SK-N-SH (cell line): Measurements from ENCODE around the gene ZNF407. TPM values are rescaled to one million over a fixed set of nuclear protein-coding genes. Genes with fewer than 3 reads are reported as not detected.

Experiments used
- CTCF ChIA-PET: fragments of 300-600, 350-600 bp; formaldehyde crosslinking; extraction: SDS; loops from one replicate; lab custom pipeline; 2021; lab: Yijun Ruan, JAX
- POLR2A ChIA-PET: fragments of 350-600 bp; sonication (Branson Sonifier 250); formaldehyde crosslinking; extraction: SDS; loops from one replicate; lab custom pipeline; 2020; ENCODE audit warnings: antibody characterized with exemption, inconsistent platforms; lab: Yijun Ruan, JAX
- DNase-seq: peaks from one replicate; pipeline ENCODE4 v3.0.0; 2012
- H2AFZ ChIP-seq: fragments of 200-600 bp; sonication (generic); 2 replicates; pipeline ENCODE4 v1.8.1; 2016; ENCODE audit warnings: antibody characterized with exemption, mild to moderate bottlenecking, low read depth
- H3F3A ChIP-seq: fragments of 200-600 bp; sonication (generic); replicated peaks from 2 replicates; pipeline ENCODE3; 2016; ENCODE audit warnings: antibody characterized with exemption, mild to moderate bottlenecking; ENCODE audit not compliant: insufficient read depth
- H3K27ac ChIP-seq, 2 experiments: fragments of 200-500 bp in 1 of 2; fragments of 200-600 bp in 1 of 2; sonication (Bioruptor generic) in 1 of 2; sonication (generic), shearing (Covaris generic) in 1 of 2; 2 replicates each; pipeline versions ENCODE4 v1.5.1 to v1.6.1; 2014 to 2016; ENCODE audit warnings: low read depth in 2 of 2, inconsistent platforms in 1 of 2, low read length in 1 of 2, mild to moderate bottlenecking in 1 of 2, mixed read lengths in 1 of 2
- H3K27me3 ChIP-seq: fragments of 200-600 bp; sonication (generic), shearing (Covaris generic); 2 replicates; pipeline ENCODE4 v1.6.1; 2016; ENCODE audit warnings: mixed run types; ENCODE audit not compliant: insufficient read depth
- H3K36me3 ChIP-seq, 2 experiments: fragments of 200-500 bp in 1 of 2; fragments of 200-600 bp in 1 of 2; sonication (Bioruptor generic) in 1 of 2; sonication (generic) in 1 of 2; replicated peaks in 1 of 2; 2 replicates each; pipeline versions ENCODE3 to v1.5.1; 2014 to 2016; ENCODE audit warnings: low read length in 1 of 2, mild to moderate bottlenecking in 1 of 2; ENCODE audit not compliant: insufficient read depth in 2 of 2, control insufficient read depth in 1 of 2
- H3K4me1 ChIP-seq, 2 experiments: fragments of 200-500 bp in 1 of 2; fragments of 200-600 bp in 1 of 2; sonication (Bioruptor generic) in 1 of 2; sonication (generic), shearing (Covaris generic) in 1 of 2; 2 replicates each; pipeline versions ENCODE4 v1.5.1 to v1.6.1; 2014 to 2016; ENCODE audit warnings: low read depth in 1 of 2, low read length in 1 of 2, mixed run types in 1 of 2; ENCODE audit not compliant: insufficient read depth in 2 of 2, control insufficient read depth in 1 of 2
- H3K4me2 ChIP-seq: fragments of 200-600 bp; sonication (generic), shearing (Covaris generic); 2 replicates; pipeline ENCODE4 v1.6.1; 2017; ENCODE audit warnings: mixed run types
- H3K4me3 ChIP-seq, 2 experiments: fragments of 200-500 bp in 1 of 2; fragments of 200-600 bp in 1 of 2; sonication (Bioruptor generic) in 1 of 2; sonication (generic), shearing (Covaris generic) in 1 of 2; 2 replicates each; pipeline versions ENCODE4 v1.5.1 to v1.8.1; 2014 to 2016; ENCODE audit warnings: low read depth in 2 of 2, inconsistent platforms in 1 of 2, low read length in 1 of 2, mild to moderate bottlenecking in 1 of 2, mixed read lengths in 1 of 2, moderate library complexity in 1 of 2
- H3K79me2 ChIP-seq: fragments of 200-600 bp; sonication (generic); 2 replicates; pipeline ENCODE4 v1.8.1; 2017; ENCODE audit warnings: mild to moderate bottlenecking; ENCODE audit not compliant: insufficient read depth
- H3K9ac ChIP-seq: fragments of 200-600 bp; sonication (generic); 2 replicates; pipeline ENCODE4 v1.6.1; 2017; ENCODE audit warnings: mixed run types
- H3K9me2 ChIP-seq: fragments of 200-600 bp; sonication (generic); 2 replicates; pipeline ENCODE4 v1.6.1; 2017; ENCODE audit warnings: mixed run types
- H3K9me3 ChIP-seq: fragments of 200-600 bp; sonication (generic); 2 replicates; pipeline ENCODE4 v1.6.1; 2017; ENCODE audit warnings: mixed run types, mild to moderate bottlenecking, moderate library complexity
- H4K20me1 ChIP-seq: fragments of 200-600 bp; sonication (generic); 2 replicates; pipeline ENCODE4 v1.6.1; 2017; ENCODE audit warnings: mild to moderate bottlenecking, mixed run types; ENCODE audit not compliant: insufficient read depth
- CTCF ChIP-seq: fragments of 200-600 bp; sonication (generic); IDR thresholded peaks from 2 replicates; pipeline ENCODE4 v1.6.1; 2017; ENCODE audit warnings: antibody characterized with exemption, mild to moderate bottlenecking, moderate library complexity
- EP300 ChIP-seq, 2 experiments: IDR thresholded peaks; 2 replicates each; pipeline versions ENCODE4 v1.4.0 to v1.6.1; 2012; ENCODE audit warnings: borderline replicate concordance in 1 of 2, low read depth in 1 of 2, low read length in 1 of 2
- FOXJ3 ChIP-seq: sonication (generic); formaldehyde crosslinking; IDR thresholded peaks from 2 replicates; pipeline ENCODE4 v1.5.1; 2020; ENCODE audit warnings: mild to moderate bottlenecking, missing genetic modification reagents
- GABPA ChIP-seq: IDR thresholded peaks from 2 replicates; pipeline ENCODE4 v1.4.0; 2012; ENCODE audit warnings: low read depth, mild to moderate bottlenecking
- MAX ChIP-seq: IDR thresholded peaks from 2 replicates; pipeline ENCODE4 v1.4.0; 2012; ENCODE audit warnings: low read depth
- MEF2A ChIP-seq: IDR thresholded peaks from 2 replicates; pipeline ENCODE4 v1.4.0; 2012; ENCODE audit warnings: low read depth, borderline replicate concordance
- NRF1 ChIP-seq: IDR thresholded peaks from 2 replicates; pipeline ENCODE4 v1.6.1; 2012; ENCODE audit warnings: low read depth, mild to moderate bottlenecking, low read length
- POLR2AphosphoS5 ChIP-seq: IDR thresholded peaks from 2 replicates; pipeline ENCODE4 v1.6.1; 2012; ENCODE audit warnings: low read depth, low read length
- RCOR1 ChIP-seq: fragments of 150-350 bp; IDR thresholded peaks from 2 replicates; pipeline ENCODE4 v1.6.1; 2017; ENCODE audit warnings: antibody characterized with exemption, low read length
- REST ChIP-seq: IDR thresholded peaks from 2 replicates; pipeline ENCODE4 v1.6.1; 2012; ENCODE audit warnings: mild to moderate bottlenecking, low read depth, low read length, moderate library complexity
- RXRA ChIP-seq: IDR thresholded peaks from 2 replicates; pipeline ENCODE4 v1.4.0; 2012; ENCODE audit warnings: low read depth, mild to moderate bottlenecking, borderline replicate concordance
- SIN3A ChIP-seq: IDR thresholded peaks from 2 replicates; pipeline ENCODE4 v1.6.1; 2012; ENCODE audit warnings: low read depth, mild to moderate bottlenecking, low read length, moderate library complexity, borderline replicate concordance
- SMC3 ChIP-seq: IDR thresholded peaks from 2 replicates; pipeline ENCODE4 v1.6.1; 2012; ENCODE audit warnings: low read depth, low read length, improper control_type of control experiment
- TAF1 ChIP-seq: IDR thresholded peaks from 2 replicates; pipeline ENCODE4 v1.6.1; 2012; ENCODE audit warnings: low read depth, mild to moderate bottlenecking, low read length, moderate library complexity, borderline replicate concordance
- TCF12 ChIP-seq: IDR thresholded peaks from 2 replicates; pipeline ENCODE4 v1.4.0; 2012
- YY1 ChIP-seq: IDR thresholded peaks from 2 replicates; pipeline ENCODE4 v1.4.0; 2012; ENCODE audit warnings: low read depth, mild to moderate bottlenecking
- ZBTB33 ChIP-seq: IDR thresholded peaks from 2 replicates; pipeline ENCODE4 v1.4.0; 2012; ENCODE audit warnings: low read depth, borderline replicate concordance
- WGBS: methylation state at CpG from one replicate; pipeline ENCODE4 v1.1.6; 2017; ENCODE audit warnings: low lambda C conversion rate; 5-methylcytosine and 5-hydroxymethylcytosine counted together
- polyA plus RNA-seq, 3 experiments: library from polyadenylated mRNA; depleted of rRNA; stranded (reverse); fragments of >200 nt; gene quantifications; 2 replicates each; pipeline ENCODE4 v1.2.3, GENCODE V29; 2012

The ZNF407 gene
- polyA plus RNA-seq, 1 of the 3 experiments (the other 2 are of a cell fraction) = 2.6 TPM

GRCh38 chr18:74933930-74934329, 336.3 kb downstream of the ZNF407 start:
- no peak overlapping the region for H3K9ac ChIP-seq

More at GRCh38 chr18:74933930-74934329, 336.3 kb downstream of the ZNF407 start:
- no peak overlapping the region for H2AFZ ChIP-seq
- no peaks in the 10 kb centered on the region for H3K9me3 ChIP-seq
- H3F3A ChIP-seq = peaks cover 4% of the 10 kb centered on the region
- ChIA-PET POLR2A (no interaction called here), CTCF (interaction anchor here (1.3 kb wide), 1 partner anchor 30 kb away, joined by 5 read pairs; no protein-coding TSS in a partner anchor)
- WGBS = 90% methylated on average over 4 of the region's 4 CpGs
- no peak overlapping the region for H3K4me2 ChIP-seq
- TF ChIP-seq NRF1 = no peak
- no peak for TF ChIP-seq TCF12
- TF ChIP-seq CTCF = no peak
- no peak for TF ChIP-seq RXRA
- TF ChIP-seq FOXJ3 (CRISPR knock-in tag) = no peak
- TF ChIP-seq GABPA = no peak
- no peak for TF ChIP-seq REST
- no peak for TF ChIP-seq ZBTB33
- TF ChIP-seq YY1 = no peak
- TF ChIP-seq RCOR1 = no peak
- no peak for TF ChIP-seq SIN3A
- no peak for TF ChIP-seq EP300 (IDR thresholded peaks at IDR 0.05; ENCODE audit: borderline replicate concordance in 1 of 2, low read depth in 1 of 2, low read length in 1 of 2)
- TF ChIP-seq TAF1 = no peak
- no peak for TF ChIP-seq MAX
- TF ChIP-seq SMC3 = no peak
- no peak for TF ChIP-seq POLR2AphosphoS5
- no peak for TF ChIP-seq MEF2A
- no peaks in the 10 kb centered on the region for H3K9me2 ChIP-seq
- H3K79me2 ChIP-seq = no peaks in the 10 kb centered on the region
- H3K36me3 ChIP-seq = peaks cover 0 to 10% of the 10 kb centered on the region in 2 experiments
- no peaks in the 10 kb centered on the region for H4K20me1 ChIP-seq
- H3K4me3 ChIP-seq = no peak overlapping the region
- H3K4me1 ChIP-seq = no peaks in the 10 kb centered on the region; a peak in 1 of 4 replicates
- H3K27ac ChIP-seq = no peak overlapping the region
- no peaks in the 10 kb centered on the region for H3K27me3 ChIP-seq
- DNase-seq = no peak
